SK-N-SH treated with all-trans-retinoic acid at 6 μM for 48 hours (cell line): ENCODE measurements around the gene DENND5A.

Experiments
- ATAC-seq: fragments of 200-7000 bp; cut with Tn5 transposase; 3 replicates; pipeline ENCODE4 v1.9.1; 2020; ENCODE audit warnings: mild to moderate bottlenecking, moderate library complexity
- BACH2 ChIP-seq: fragments of 250-450 bp; sonication (Bioruptor Pico); IDR thresholded peaks from 2 replicates; pipeline ENCODE4 v1.9.0; 2021; ENCODE audit warnings: mild to moderate bottlenecking, borderline replicate concordance
- CSDC2 ChIP-seq: fragments of 250-450 bp; sonication (Bioruptor Pico); IDR thresholded peaks from 2 replicates; pipeline ENCODE4 v1.5.0; 2020; ENCODE audit warnings: mild to moderate bottlenecking, moderate library complexity
- GLIS3 ChIP-seq: fragments of 250-450 bp; sonication (Bioruptor Pico); IDR thresholded peaks from 2 replicates; pipeline ENCODE4 v1.5.0; 2020; ENCODE audit warnings: mild to moderate bottlenecking, moderate library complexity
- ISL1 ChIP-seq: fragments of 250-450 bp; sonication (Bioruptor Pico); IDR thresholded peaks from 2 replicates; pipeline ENCODE4 v2.1.2; 2022; ENCODE audit warnings: mild to moderate bottlenecking, moderate library complexity
- OSR1 ChIP-seq: fragments of 250-450 bp; sonication (Bioruptor Pico); IDR thresholded peaks from 2 replicates; pipeline ENCODE4 v1.8.0; 2022; ENCODE audit warnings: moderate library complexity, mild to moderate bottlenecking, inconsistent platforms
- RARB ChIP-seq: fragments of 250-450 bp; sonication (Bioruptor Pico); IDR thresholded peaks from 2 replicates; pipeline ENCODE4 v1.8.0; 2021; ENCODE audit warnings: mild to moderate bottlenecking, moderate library complexity
- SNAI2 ChIP-seq: fragments of 250-450 bp; sonication (Bioruptor Pico); IDR thresholded peaks from 2 replicates; pipeline ENCODE4 v1.5.0; 2020; ENCODE audit warnings: mild to moderate bottlenecking, moderate library complexity
- TCF4 ChIP-seq: fragments of 250-450 bp; sonication (Bioruptor Pico); IDR thresholded peaks from 2 replicates; pipeline ENCODE4 v1.8.0; 2021; ENCODE audit warnings: mild to moderate bottlenecking, moderate library complexity, borderline replicate concordance
- TOX ChIP-seq: fragments of 250-450 bp; sonication (Bioruptor Pico); IDR thresholded peaks from 2 replicates; pipeline ENCODE4 v1.8.0; 2021; ENCODE audit warnings: mild to moderate bottlenecking, moderate library complexity, borderline replicate concordance
- ZFP3 ChIP-seq: fragments of 250-450 bp; sonication (Bioruptor Pico); IDR thresholded peaks from 2 replicates; pipeline ENCODE4 v1.5.0; 2020; ENCODE audit warnings: mild to moderate bottlenecking, moderate library complexity
- ZNF565 ChIP-seq: fragments of 450-650 bp; formaldehyde crosslinking; conservative IDR thresholded peaks from 2 replicates; pipeline ENCODE4 v1.5.0; 2020; ENCODE audit warnings: low read depth, mild to moderate bottlenecking, moderate library complexity
- ZNF70 ChIP-seq: fragments of 450-650 bp; formaldehyde crosslinking; IDR thresholded peaks from 2 replicates; pipeline ENCODE4 v1.5.0; 2020; ENCODE audit warnings: mild to moderate bottlenecking, moderate library complexity
- TF ChIP-seq, protein P1 (sequence below): fragments of 250-450 bp; sonication (Bioruptor Pico); IDR thresholded peaks from 2 replicates; pipeline ENCODE4 v1.8.0; 2021; ENCODE audit warnings: low read depth, mild to moderate bottlenecking, moderate library complexity, borderline replicate concordance
- TF ChIP-seq, protein P2 (sequence below): fragments of 250-450 bp; sonication (Bioruptor Pico); IDR thresholded peaks from 2 replicates; pipeline ENCODE4 v1.5.0; 2020; ENCODE audit warnings: mild to moderate bottlenecking, moderate library complexity
- TF ChIP-seq, protein P3 (sequence below): fragments of 250-450 bp; sonication (Bioruptor Pico); IDR thresholded peaks from 2 replicates; pipeline ENCODE4 v1.5.1; 2021; ENCODE audit warnings: mild to moderate bottlenecking, moderate library complexity
- TF ChIP-seq, protein P4 (sequence below): fragments of 250-450 bp; sonication (Bioruptor Pico); IDR thresholded peaks from 2 replicates; pipeline ENCODE4 v1.8.0; 2020; ENCODE audit warnings: mild to moderate bottlenecking, moderate library complexity, borderline replicate concordance

Gene DENND5A

DNA sequence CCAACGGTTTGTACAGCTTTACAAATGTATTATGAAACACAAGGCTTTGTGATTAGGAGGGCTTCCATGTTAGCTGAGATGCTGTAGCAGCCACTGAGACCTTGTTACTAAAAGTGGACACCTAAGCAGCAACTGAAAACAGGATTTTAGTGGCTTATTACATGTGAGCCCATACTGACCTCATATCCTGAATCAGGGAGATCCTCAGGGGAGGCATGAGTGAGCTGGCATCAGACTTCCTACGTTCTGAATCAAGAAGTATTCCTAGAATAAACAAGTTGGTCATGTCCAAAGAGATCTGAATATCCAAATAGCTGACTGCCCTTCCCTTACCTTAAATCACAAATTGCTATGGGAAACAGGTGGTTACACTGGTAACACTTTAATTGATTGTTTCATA, 114.6 kb downstream of the DENND5A start:
- no peak for ATAC-seq
- TF ChIP-seq OSR1 (CRISPR knock-in tag): no peak
- no peak for TF ChIP-seq ZFP3 (CRISPR knock-in tag)
- no peak for TF ChIP-seq GLIS3 (CRISPR knock-in tag)
- no peak for TF ChIP-seq ZNF565
- TF ChIP-seq BACH2 (CRISPR knock-in tag): no peak
- no peak for TF ChIP-seq ZNF70
- TF ChIP-seq, protein P1, sequence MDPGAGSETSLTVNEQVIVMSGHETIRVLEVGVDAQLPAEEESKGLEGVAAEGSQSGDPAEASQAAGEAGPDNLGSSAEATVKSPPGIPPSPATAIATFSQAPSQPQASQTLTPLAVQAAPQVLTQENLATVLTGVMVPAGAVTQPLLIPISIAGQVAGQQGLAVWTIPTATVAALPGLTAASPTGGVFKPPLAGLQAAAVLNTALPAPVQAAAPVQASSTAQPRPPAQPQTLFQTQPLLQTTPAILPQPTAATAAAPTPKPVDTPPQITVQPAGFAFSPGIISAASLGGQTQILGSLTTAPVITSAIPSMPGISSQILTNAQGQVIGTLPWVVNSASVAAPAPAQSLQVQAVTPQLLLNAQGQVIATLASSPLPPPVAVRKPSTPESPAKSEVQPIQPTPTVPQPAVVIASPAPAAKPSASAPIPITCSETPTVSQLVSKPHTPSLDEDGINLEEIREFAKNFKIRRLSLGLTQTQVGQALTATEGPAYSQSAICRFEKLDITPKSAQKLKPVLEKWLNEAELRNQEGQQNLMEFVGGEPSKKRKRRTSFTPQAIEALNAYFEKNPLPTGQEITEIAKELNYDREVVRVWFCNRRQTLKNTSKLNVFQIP (CRISPR knock-in tag): no peak

DNA sequence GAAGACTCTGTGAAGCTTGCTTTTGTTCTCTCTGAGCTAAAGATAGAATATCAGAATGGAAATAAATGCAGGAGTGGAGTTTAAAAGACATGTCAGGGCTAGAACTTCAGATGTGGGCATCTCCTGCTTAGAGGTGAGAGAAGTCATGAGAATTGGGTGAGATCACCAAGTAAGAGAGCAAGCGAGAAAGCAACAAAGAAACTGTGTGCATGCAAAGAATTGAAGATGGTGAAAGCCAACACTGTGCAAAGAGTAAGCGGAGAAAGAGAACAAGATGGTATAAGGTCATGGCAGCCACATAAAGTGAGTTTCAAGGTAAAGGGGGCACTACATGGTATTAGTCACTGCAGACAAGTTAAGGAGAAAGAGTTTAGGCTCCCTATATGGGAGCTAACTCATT, 116.4 kb downstream of the DENND5A start:
- ATAC-seq: no peak

DNA sequence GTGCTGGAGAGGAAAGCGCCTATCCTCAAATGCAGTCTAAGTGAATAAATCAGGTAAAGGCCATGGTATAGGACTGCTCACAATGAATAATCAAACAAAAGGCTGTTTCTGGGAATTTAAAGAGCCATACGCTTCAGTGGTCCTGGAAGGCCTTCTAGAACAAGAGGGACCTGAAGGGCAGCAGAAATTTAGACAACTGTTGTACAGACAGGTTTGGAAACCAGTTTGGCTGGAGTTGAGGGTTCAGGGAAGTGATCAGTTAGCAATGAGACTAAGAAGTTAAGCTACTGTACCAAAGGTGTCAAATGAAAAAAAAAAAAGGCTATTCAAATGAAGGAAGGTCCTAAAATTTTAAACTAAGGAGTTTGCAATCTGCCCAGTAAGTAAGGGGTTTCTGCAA, 117.1 kb downstream of the DENND5A start:
- TF ChIP-seq, protein P2, sequence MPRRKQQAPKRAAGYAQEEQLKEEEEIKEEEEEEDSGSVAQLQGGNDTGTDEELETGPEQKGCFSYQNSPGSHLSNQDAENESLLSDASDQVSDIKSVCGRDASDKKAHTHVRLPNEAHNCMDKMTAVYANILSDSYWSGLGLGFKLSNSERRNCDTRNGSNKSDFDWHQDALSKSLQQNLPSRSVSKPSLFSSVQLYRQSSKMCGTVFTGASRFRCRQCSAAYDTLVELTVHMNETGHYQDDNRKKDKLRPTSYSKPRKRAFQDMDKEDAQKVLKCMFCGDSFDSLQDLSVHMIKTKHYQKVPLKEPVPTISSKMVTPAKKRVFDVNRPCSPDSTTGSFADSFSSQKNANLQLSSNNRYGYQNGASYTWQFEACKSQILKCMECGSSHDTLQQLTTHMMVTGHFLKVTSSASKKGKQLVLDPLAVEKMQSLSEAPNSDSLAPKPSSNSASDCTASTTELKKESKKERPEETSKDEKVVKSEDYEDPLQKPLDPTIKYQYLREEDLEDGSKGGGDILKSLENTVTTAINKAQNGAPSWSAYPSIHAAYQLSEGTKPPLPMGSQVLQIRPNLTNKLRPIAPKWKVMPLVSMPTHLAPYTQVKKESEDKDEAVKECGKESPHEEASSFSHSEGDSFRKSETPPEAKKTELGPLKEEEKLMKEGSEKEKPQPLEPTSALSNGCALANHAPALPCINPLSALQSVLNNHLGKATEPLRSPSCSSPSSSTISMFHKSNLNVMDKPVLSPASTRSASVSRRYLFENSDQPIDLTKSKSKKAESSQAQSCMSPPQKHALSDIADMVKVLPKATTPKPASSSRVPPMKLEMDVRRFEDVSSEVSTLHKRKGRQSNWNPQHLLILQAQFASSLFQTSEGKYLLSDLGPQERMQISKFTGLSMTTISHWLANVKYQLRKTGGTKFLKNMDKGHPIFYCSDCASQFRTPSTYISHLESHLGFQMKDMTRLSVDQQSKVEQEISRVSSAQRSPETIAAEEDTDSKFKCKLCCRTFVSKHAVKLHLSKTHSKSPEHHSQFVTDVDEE (CRISPR knock-in tag): no peak
- TF ChIP-seq OSR1 (CRISPR knock-in tag) (no peak), SNAI2 (CRISPR knock-in tag) (no peak), TCF4 (CRISPR knock-in tag) (no peak), CSDC2 (no peak)
- TF ChIP-seq, protein P1 (CRISPR knock-in tag): no peak
- TF ChIP-seq, protein P3, sequence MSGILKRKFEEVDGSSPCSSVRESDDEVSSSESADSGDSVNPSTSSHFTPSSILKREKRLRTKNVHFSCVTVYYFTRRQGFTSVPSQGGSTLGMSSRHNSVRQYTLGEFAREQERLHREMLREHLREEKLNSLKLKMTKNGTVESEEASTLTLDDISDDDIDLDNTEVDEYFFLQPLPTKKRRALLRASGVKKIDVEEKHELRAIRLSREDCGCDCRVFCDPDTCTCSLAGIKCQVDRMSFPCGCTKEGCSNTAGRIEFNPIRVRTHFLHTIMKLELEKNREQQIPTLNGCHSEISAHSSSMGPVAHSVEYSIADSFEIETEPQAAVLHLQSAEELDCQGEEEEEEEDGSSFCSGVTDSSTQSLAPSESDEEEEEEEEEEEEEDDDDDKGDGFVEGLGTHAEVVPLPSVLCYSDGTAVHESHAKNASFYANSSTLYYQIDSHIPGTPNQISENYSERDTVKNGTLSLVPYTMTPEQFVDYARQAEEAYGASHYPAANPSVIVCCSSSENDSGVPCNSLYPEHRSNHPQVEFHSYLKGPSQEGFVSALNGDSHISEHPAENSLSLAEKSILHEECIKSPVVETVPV (CRISPR knock-in tag): no peak
- TF ChIP-seq, protein P4, sequence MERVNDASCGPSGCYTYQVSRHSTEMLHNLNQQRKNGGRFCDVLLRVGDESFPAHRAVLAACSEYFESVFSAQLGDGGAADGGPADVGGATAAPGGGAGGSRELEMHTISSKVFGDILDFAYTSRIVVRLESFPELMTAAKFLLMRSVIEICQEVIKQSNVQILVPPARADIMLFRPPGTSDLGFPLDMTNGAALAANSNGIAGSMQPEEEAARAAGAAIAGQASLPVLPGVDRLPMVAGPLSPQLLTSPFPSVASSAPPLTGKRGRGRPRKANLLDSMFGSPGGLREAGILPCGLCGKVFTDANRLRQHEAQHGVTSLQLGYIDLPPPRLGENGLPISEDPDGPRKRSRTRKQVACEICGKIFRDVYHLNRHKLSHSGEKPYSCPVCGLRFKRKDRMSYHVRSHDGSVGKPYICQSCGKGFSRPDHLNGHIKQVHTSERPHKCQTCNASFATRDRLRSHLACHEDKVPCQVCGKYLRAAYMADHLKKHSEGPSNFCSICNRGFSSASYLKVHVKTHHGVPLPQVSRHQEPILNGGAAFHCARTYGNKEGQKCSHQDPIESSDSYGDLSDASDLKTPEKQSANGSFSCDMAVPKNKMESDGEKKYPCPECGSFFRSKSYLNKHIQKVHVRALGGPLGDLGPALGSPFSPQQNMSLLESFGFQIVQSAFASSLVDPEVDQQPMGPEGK (CRISPR knock-in tag): no peak
- ATAC-seq: no peak

More for the DNA sequence above, 116.4 kb downstream of the DENND5A start:
- TF ChIP-seq ZNF70 (no peak), TCF4 (CRISPR knock-in tag) (no peak), ISL1 (no peak), RARB (CRISPR knock-in tag) (no peak), OSR1 (CRISPR knock-in tag) (no peak), ZNF565 (no peak), TOX (no peak)
- TF ChIP-seq, protein P3 (CRISPR knock-in tag): no peak
- TF ChIP-seq, protein P4 (CRISPR knock-in tag): no peak
